Esophagus squamous epithelium (tissue), 4 donors: ENCODE measurements around the gene RCOR3.
"Not testable (repeated sequence)": the region's sequence is repeated elsewhere in the genome, so short reads cannot be mapped to it uniquely, and the experiment has no call there.

ENCODE experiments used
- POLR2A ChIP-seq, 4 donors: fragments of 450-650 bp; IDR thresholded peaks; one replicate each; pipeline ENCODE4 v1.6.1; 2017; ENCODE audit warnings: antibody characterized with exemption in 4 of 4, mild to moderate bottlenecking in 4 of 4, moderate library complexity in 3 of 4
- TF ChIP-seq, protein P1 (sequence below), 6 experiments: fragments of 450-650 bp in 4 of 6; fragments of 200-600 bp in 2 of 6; sonication (generic) in 2 of 6; IDR thresholded peaks; one replicate each; pipeline ENCODE4 v1.5.1; 2016 to 2019; ENCODE audit warnings: antibody characterized with exemption in 6 of 6, mild to moderate bottlenecking in 4 of 6, moderate library complexity in 4 of 6

GRCh38 chr1:211240567-211240966 is 18.6 kb upstream of the RCOR3 start:
- TF ChIP-seq, protein P1, sequence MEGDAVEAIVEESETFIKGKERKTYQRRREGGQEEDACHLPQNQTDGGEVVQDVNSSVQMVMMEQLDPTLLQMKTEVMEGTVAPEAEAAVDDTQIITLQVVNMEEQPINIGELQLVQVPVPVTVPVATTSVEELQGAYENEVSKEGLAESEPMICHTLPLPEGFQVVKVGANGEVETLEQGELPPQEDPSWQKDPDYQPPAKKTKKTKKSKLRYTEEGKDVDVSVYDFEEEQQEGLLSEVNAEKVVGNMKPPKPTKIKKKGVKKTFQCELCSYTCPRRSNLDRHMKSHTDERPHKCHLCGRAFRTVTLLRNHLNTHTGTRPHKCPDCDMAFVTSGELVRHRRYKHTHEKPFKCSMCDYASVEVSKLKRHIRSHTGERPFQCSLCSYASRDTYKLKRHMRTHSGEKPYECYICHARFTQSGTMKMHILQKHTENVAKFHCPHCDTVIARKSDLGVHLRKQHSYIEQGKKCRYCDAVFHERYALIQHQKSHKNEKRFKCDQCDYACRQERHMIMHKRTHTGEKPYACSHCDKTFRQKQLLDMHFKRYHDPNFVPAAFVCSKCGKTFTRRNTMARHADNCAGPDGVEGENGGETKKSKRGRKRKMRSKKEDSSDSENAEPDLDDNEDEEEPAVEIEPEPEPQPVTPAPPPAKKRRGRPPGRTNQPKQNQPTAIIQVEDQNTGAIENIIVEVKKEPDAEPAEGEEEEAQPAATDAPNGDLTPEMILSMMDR (IDR thresholded peaks at IDR 0.05) = not testable (repeated sequence)
- TF ChIP-seq POLR2A (IDR thresholded peaks at IDR 0.05) = not testable (repeated sequence)
